ENCODE results near the gene GPR3.

GPR3 gene

GRCh38 chr1:27357281-27358037 is 35.0 kb upstream of the GPR3 start:
- H3K27ac ChIP-seq (ENCODE audit: low read depth, low read length) = no peak overlapping the region
- peak overlapping the region; percentile 42 for H3K4me2 ChIP-seq (ENCODE audit: low read depth, low read length, poor library complexity, severe bottlenecking)
- no peaks in the 10 kb centered on the region for H3K27me3 ChIP-seq (ENCODE audit: low read length)
- H3F3A ChIP-seq (ENCODE audit: insufficient read depth) = no peaks in the 10 kb centered on the region
- no peaks in the 10 kb centered on the region for H3K79me2 ChIP-seq (ENCODE audit: insufficient read depth, low read length)
- no peak overlapping the region for H3K9ac ChIP-seq (ENCODE audit: low read length)
- H3K36me3 ChIP-seq (ENCODE audit: low read length) = no peaks in the 10 kb centered on the region
- peak overlapping the region; percentile 79 for H2AFZ ChIP-seq (ENCODE audit: low read depth, low read length, severe bottlenecking)
- H3K4me3 ChIP-seq (ENCODE audit: insufficient read depth, low read length, poor library complexity, severe bottlenecking) = no peak overlapping the region
- H4K20me1 ChIP-seq (ENCODE audit: low read depth, low read length) = no peaks in the 10 kb centered on the region
- TF ChIP-seq CTCF (IDR thresholded peaks at IDR 0.05; ENCODE audit: insufficient read depth, low read length, poor library complexity, severe bottlenecking) (peak; percentile 58), EZH2phosphoT487 (conservative IDR thresholded peaks at IDR 0.05; ENCODE audit: low read length) (no peak)
- no peaks in the 10 kb centered on the region for H3K9me3 ChIP-seq (ENCODE audit: insufficient read depth, low read length)
- no peaks in the 10 kb centered on the region for H3K9me2 ChIP-seq (replicated peaks; ENCODE audit: insufficient read depth, low read length)

- H3K27me3 ChIP-seq (ENCODE audit: low read length) = no peaks in the 10 kb centered on the region
- no peak overlapping the region for H3K4me2 ChIP-seq (ENCODE audit: low read depth, low read length, poor library complexity, severe bottlenecking)
- H2AFZ ChIP-seq (ENCODE audit: low read depth, low read length, severe bottlenecking) = no peak overlapping the region
- no peaks in the 10 kb centered on the region for H4K20me1 ChIP-seq (ENCODE audit: low read depth, low read length)
- no peak overlapping the region for H3K27ac ChIP-seq (ENCODE audit: low read depth, low read length)
- H3K79me2 ChIP-seq (ENCODE audit: insufficient read depth, low read length) = no peaks in the 10 kb centered on the region
- H3K9me3 ChIP-seq (ENCODE audit: insufficient read depth, low read length) = no peaks in the 10 kb centered on the region
- H3F3A ChIP-seq (ENCODE audit: insufficient read depth) = no peaks in the 10 kb centered on the region
- H3K36me3 ChIP-seq (ENCODE audit: low read length) = no peaks in the 10 kb centered on the region
- TF ChIP-seq CTCF (IDR thresholded peaks at IDR 0.05; ENCODE audit: insufficient read depth, low read length, poor library complexity, severe bottlenecking) (no peak), EZH2phosphoT487 (conservative IDR thresholded peaks at IDR 0.05; ENCODE audit: low read length) (no peak)
- H3K9ac ChIP-seq (ENCODE audit: low read length) = no peak overlapping the region
- no peaks in the 10 kb centered on the region for H3K9me2 ChIP-seq (replicated peaks; ENCODE audit: insufficient read depth, low read length)
- no peak overlapping the region for H3K4me3 ChIP-seq (ENCODE audit: insufficient read depth, low read length, poor library complexity, severe bottlenecking)
Measured at GRCh38 chr1:27358038-27358927, 34.1 kb upstream of the GPR3 start.

- Histone ChIP-seq H2AFZ (ENCODE audit: low read depth, low read length, severe bottlenecking) (no peak overlapping the region), H3K27ac (ENCODE audit: low read depth, low read length) (no peak overlapping the region), H3K9me3 (ENCODE audit: insufficient read depth, low read length) (no peaks in the 10 kb centered on the region), H3F3A (ENCODE audit: insufficient read depth) (no peaks in the 10 kb centered on the region), H3K4me3 (ENCODE audit: insufficient read depth, low read length, poor library complexity, severe bottlenecking) (no peak overlapping the region), H3K27me3 (ENCODE audit: low read length) (no peaks in the 10 kb centered on the region), H3K9ac (ENCODE audit: low read length) (no peak overlapping the region), H3K9me2 (replicated peaks; ENCODE audit: insufficient read depth, low read length) (no peaks in the 10 kb centered on the region), H3K36me3 (ENCODE audit: low read length) (no peaks in the 10 kb centered on the region), H3K4me2 (ENCODE audit: low read depth, low read length, poor library complexity, severe bottlenecking) (no peak overlapping the region), H4K20me1 (ENCODE audit: low read depth, low read length) (no peaks in the 10 kb centered on the region), H3K79me2 (ENCODE audit: insufficient read depth, low read length) (no peaks in the 10 kb centered on the region)
- TF ChIP-seq CTCF (IDR thresholded peaks at IDR 0.05; ENCODE audit: insufficient read depth, low read length, poor library complexity, severe bottlenecking) = no peak
- no peak for TF ChIP-seq EZH2phosphoT487 (conservative IDR thresholded peaks at IDR 0.05; ENCODE audit: low read length)
Measured at GRCh38 chr1:27358928-27359313, 33.5 kb upstream of the GPR3 start.

All from SU-DHL-6 (cell line).